HG03571 (cell line): ENCODE measurements around the gene RPL18A.

Source experiments
- ATAC-seq: cut with Tn5 transposase; IDR thresholded peaks from one replicate; pipeline ENCODE4 v1.9.1; 2021; ENCODE audit not compliant: unreplicated experiment

The RPL18A gene

DNA sequence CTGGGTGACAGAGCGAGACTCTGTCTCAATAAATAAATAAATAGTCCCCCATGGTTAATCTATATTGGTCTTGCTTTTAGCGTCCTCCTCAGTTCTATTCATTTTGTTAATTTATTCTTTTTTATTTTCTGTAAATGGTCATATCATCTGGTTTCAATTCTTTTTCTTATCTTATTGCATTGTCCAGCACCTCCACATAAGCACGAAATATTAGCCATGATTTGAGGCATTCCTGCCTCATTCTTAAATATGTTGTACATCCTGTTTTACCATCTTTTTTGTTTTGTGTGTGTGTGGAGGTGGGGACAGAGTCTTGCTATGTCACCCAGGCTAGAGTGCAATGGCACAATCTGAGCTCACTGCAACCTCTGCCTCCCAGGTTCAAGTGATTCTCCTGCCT, 48.5 kb downstream of the RPL18A start:
- ATAC-seq = no peak

DNA sequence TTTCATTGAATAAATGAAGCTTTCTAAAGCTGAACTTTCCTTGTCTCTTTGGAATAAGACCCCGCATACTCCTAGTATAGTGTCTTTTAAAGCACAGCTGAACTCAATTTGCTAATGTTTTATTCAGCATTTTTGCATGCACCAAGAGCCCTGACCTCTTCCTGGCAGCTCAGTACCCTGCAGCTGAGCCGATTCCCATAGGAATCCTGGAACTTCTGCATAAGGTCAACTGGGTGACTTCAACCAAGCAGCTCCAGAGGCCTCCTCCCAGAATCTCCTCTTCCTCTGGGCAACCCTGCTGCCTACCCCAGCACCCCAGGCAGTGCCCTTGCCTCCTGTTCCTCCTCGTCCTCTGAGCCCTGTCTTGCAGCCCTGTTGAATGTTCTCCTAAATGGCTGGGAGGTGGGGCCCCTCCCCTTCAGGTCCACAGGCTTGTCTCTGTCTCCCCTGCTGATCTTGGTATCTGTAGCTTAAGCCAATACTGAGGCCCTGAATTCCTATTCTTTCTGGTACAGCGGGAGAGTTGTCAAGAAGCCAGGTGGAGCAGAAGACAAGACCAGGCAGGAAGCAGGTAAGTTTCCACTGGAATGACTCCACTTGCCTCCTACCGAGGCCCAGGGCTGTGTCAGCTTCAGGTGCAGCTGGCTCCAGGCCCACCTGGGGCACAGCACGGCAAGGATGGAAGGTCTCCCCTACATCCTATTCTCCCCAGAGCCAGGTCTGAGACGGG, 49.5 kb downstream of the RPL18A start:
- ATAC-seq = no peak

DNA sequence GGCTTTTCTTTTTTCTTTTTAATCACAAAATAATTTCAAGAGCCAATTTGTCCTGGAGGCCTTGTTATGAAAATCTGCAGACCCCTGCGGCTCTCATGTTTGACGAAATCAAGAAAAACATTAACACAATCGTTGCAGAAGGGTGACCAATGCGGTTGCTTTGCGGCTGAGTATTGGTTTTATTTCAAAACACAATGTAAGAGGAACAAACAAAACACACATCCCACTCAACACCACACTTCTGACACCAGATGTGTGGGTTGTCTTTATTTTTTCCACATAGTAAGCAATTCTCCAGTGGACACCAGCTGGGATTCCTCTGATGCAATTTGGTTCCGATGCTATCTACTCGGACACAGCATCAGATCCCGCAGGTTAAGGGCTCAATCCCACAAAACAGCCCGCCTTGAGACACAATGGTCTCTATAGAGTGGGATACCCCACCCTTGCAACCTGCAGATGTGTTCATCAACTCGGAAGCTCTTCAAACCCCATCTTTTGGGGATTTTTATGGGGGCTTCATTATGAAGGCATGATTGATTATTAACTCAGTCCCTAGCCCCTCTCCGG, 51.2 kb downstream of the RPL18A start:
- ATAC-seq = no peak
